Lower leg skin (tissue), 3 donors: ENCODE results near the gene PRND.
"Not testable (repeated sequence)": the region's sequence is repeated elsewhere in the genome, so short reads cannot be mapped to it uniquely, and the experiment has no call there.

ENCODE experiments used
- CTCF ChIP-seq, 3 donors: fragments of 450-650 bp; IDR thresholded peaks; one replicate each; pipeline ENCODE4 v1.5.1; 2016; ENCODE audit warnings: antibody characterized with exemption in 3 of 3, mild to moderate bottlenecking in 3 of 3, moderate library complexity in 2 of 3
- POLR2A ChIP-seq, 2 donors: fragments of 450-650 bp; IDR thresholded peaks; one replicate each; pipeline ENCODE4 v1.6.1; 2016 to 2017; ENCODE audit warnings: antibody characterized with exemption in 2 of 2, mild to moderate bottlenecking in 1 of 2, moderate library complexity in 1 of 2

GRCh38 chr20:4773014-4773413 lies 51.3 kb downstream of the PRND start:
- TF ChIP-seq CTCF, POLR2A (IDR thresholded peaks at IDR 0.05): not testable (repeated sequence)
